ENCODE measurements around the gene MCM8. TPM values are rescaled to one million over a fixed set of nuclear protein-coding genes. Genes with fewer than 3 reads are reported as not detected.

The MCM8 gene
- total RNA-seq, 1 experiment from 2014 or later, result 12.4 TPM

- no peak for TF ChIP-seq CTCF (IDR thresholded peaks at IDR 0.05; ENCODE audit: unreplicated experiment)
- Mint-ChIP-seq H3K4me1 (ENCODE audit: insufficient read depth, unreplicated experiment) (peaks cover 27% of the 10 kb centered on the region), H3K27ac (ENCODE audit: low read depth, unreplicated experiment) (peak overlapping the region; percentile 59), H3K27me3 (ENCODE audit: insufficient read depth, unreplicated experiment) (no peaks in the 10 kb centered on the region), H3K9me3 (ENCODE audit: unreplicated experiment) (no peaks in the 10 kb centered on the region), H3K4me3 (ENCODE audit: unreplicated experiment) (peak overlapping the region; percentile 99), H3K36me3 (ENCODE audit: insufficient read depth, unreplicated experiment) (peaks cover 32% of the 10 kb centered on the region)
- POLR2A ChIA-PET, result interaction anchor here (2.5 kb wide), 1 partner anchor 16 kb away, joined by 9 read pairs; no protein-coding TSS in a partner anchor
- CTCF ChIA-PET, result no interaction called here
- intact Hi-C loops (cut with micrococcal nuclease), result loop anchor here (2.0 to 5.0 kb wide), 2 partner anchors 127 to 423 kb away; no protein-coding TSS in a partner anchor
- DNase-seq (ENCODE audit: unreplicated experiment), result no peak
- BruUV-seq (replicated peaks), result no TSS peak
Observed at GRCh38 chr20:5949943-5950270, 545 bp upstream of the MCM8 start.

- H3K27ac Mint-ChIP-seq (ENCODE audit: low read depth, unreplicated experiment), result no peak overlapping the region
- peaks cover 30% of the 10 kb centered on the region for H3K36me3 Mint-ChIP-seq (ENCODE audit: insufficient read depth, unreplicated experiment)
- H3K9me3 Mint-ChIP-seq (ENCODE audit: unreplicated experiment), result no peaks in the 10 kb centered on the region
- H3K4me3 Mint-ChIP-seq (ENCODE audit: unreplicated experiment), result no peak overlapping the region
- no TSS peak for BruUV-seq (replicated peaks)
- no peak for TF ChIP-seq CTCF (IDR thresholded peaks at IDR 0.05; ENCODE audit: unreplicated experiment)
- intact Hi-C loops (cut with micrococcal nuclease), result no loop called here
- ChIA-PET POLR2A (no interaction called here), CTCF (interaction anchor here (0.7 to 1.8 kb wide), 3 partner anchors 10 to 519 kb away, joined by 3 to 7 read pairs (median 4); no protein-coding TSS in a partner anchor)
- no peaks in the 10 kb centered on the region for H3K27me3 Mint-ChIP-seq (ENCODE audit: insufficient read depth, unreplicated experiment)
- H3K4me1 Mint-ChIP-seq (ENCODE audit: insufficient read depth, unreplicated experiment), result no peaks in the 10 kb centered on the region
- DNase-seq (ENCODE audit: unreplicated experiment), result no peak
Observed at GRCh38 chr20:5967469-5967868, 17.0 kb downstream of the MCM8 start.

- TF ChIP-seq CTCF (IDR thresholded peaks at IDR 0.05; ENCODE audit: unreplicated experiment), result no peak
- POLR2A ChIA-PET, result no interaction called here
- intact Hi-C loops (cut with micrococcal nuclease), result no loop called here
- Mint-ChIP-seq H3K27ac (ENCODE audit: low read depth, unreplicated experiment) (no peak overlapping the region), H3K4me3 (ENCODE audit: unreplicated experiment) (no peak overlapping the region), H3K4me1 (ENCODE audit: insufficient read depth, unreplicated experiment) (no peaks in the 10 kb centered on the region), H3K27me3 (ENCODE audit: insufficient read depth, unreplicated experiment) (no peaks in the 10 kb centered on the region), H3K9me3 (ENCODE audit: unreplicated experiment) (no peaks in the 10 kb centered on the region), H3K36me3 (ENCODE audit: insufficient read depth, unreplicated experiment) (peaks cover 29% of the 10 kb centered on the region)
- DNase-seq (ENCODE audit: unreplicated experiment), result no peak
- CTCF ChIA-PET, result interaction anchor here (0.6 to 1.1 kb wide), 3 partner anchors 50 to 686 kb away, joined by 3 to 5 read pairs (median 3); no protein-coding TSS in a partner anchor
- BruUV-seq (replicated peaks), result no TSS peak
Observed at GRCh38 chr20:5968462-5968861, 18.0 kb downstream of the MCM8 start.

- intact Hi-C loops (cut with micrococcal nuclease), result no loop called here
- POLR2A ChIA-PET, result interaction anchor here (0.9 kb wide), 1 partner anchor 32 kb away, joined by 3 read pairs; no protein-coding TSS in a partner anchor
- H3K9me3 Mint-ChIP-seq (ENCODE audit: unreplicated experiment), result no peaks in the 10 kb centered on the region
- no peak overlapping the region for H3K27ac Mint-ChIP-seq (ENCODE audit: low read depth, unreplicated experiment)
- no peak for TF ChIP-seq CTCF (IDR thresholded peaks at IDR 0.05; ENCODE audit: unreplicated experiment)
- BruUV-seq (replicated peaks), result no TSS peak
- CTCF ChIA-PET, result interaction anchor here (0.6 to 1.1 kb wide), 3 partner anchors 15 to 157 kb away, joined by 3 read pairs; no protein-coding TSS in a partner anchor
- H3K4me3 Mint-ChIP-seq (ENCODE audit: unreplicated experiment), result no peak overlapping the region
- DNase-seq (ENCODE audit: unreplicated experiment), result no peak
- H3K36me3 Mint-ChIP-seq (ENCODE audit: insufficient read depth, unreplicated experiment), result peaks cover 19% of the 10 kb centered on the region
- no peaks in the 10 kb centered on the region for H3K27me3 Mint-ChIP-seq (ENCODE audit: insufficient read depth, unreplicated experiment)
- no peaks in the 10 kb centered on the region for H3K4me1 Mint-ChIP-seq (ENCODE audit: insufficient read depth, unreplicated experiment)
Observed at GRCh38 chr20:5969348-5969935, 19.0 kb downstream of the MCM8 start.
